Vagina (tissue), 2 donors: ENCODE data around the gene NT5C1A.

Experiments used
- CTCF ChIP-seq, 3 experiments: fragments of 450-650 bp in 2 of 3; fragments of 200-600 bp in 1 of 3; sonication (generic) in 1 of 3; IDR thresholded peaks; one replicate each; pipeline ENCODE4 v1.5.1; 2017 to 2019; ENCODE audit warnings: antibody characterized with exemption in 3 of 3, mild to moderate bottlenecking in 2 of 3, moderate library complexity in 2 of 3
- POLR2A ChIP-seq, 2 donors: fragments of 450-650 bp; IDR thresholded peaks; one replicate each; pipeline ENCODE4 v1.6.1; 2017; ENCODE audit warnings: antibody characterized with exemption in 2 of 2, mild to moderate bottlenecking in 2 of 2, moderate library complexity in 2 of 2
- POLR2AphosphoS5 ChIP-seq, 2 donors: sonication (generic); formaldehyde crosslinking; IDR thresholded peaks; one replicate each; pipeline ENCODE4 v1.9.0; 2017; ENCODE audit warnings: antibody characterized with exemption in 2 of 2, mild to moderate bottlenecking in 2 of 2, low read depth in 1 of 2; ENCODE audit not compliant: insufficient read depth in 1 of 2

GRCh38 chr1:39668894-39669293, 3.0 kb downstream of the NT5C1A start:
- TF ChIP-seq POLR2AphosphoS5 (IDR thresholded peaks at IDR 0.05; ENCODE audit: insufficient read depth in 1 of 2, low read depth in 1 of 2): no peak
- no peak for TF ChIP-seq CTCF (IDR thresholded peaks at IDR 0.05)
- TF ChIP-seq POLR2A (IDR thresholded peaks at IDR 0.05): no peak
